M059J (cell line): ENCODE measurements around the gene GNAT1. TPM values are rescaled to one million over a fixed set of nuclear protein-coding genes. Genes with fewer than 3 reads are reported as not detected.

ENCODE experiments used
- DNase-seq: peaks from one replicate; pipeline ENCODE4 v3.0.0-alpha.2; 2012; ENCODE audit warnings: low read depth
- total RNA-seq: library from RNA; depleted of rRNA; stranded (reverse); fragments of >200 nt; shearing (Covaris generic); gene quantifications from 2 replicates; pipeline ENCODE4 v1.2.3, GENCODE V29; 2014; rRNA removed

Gene GNAT1
- total RNA-seq: not detected in 2 replicates

GRCh38 chr3:50190936-50191660 lies at the start of gene GNAT1:
Gene GNAT1, plus strand, starts transcription at chr3:50191610. Its CDS starts 116 bp downstream, at chr3:50191726.
- DNase-seq: no peak

- DNase-seq: no peak
These were observed 45.0 kb upstream of the GNAT1 start for GRCh38 chr3:50146316-50146901.

GRCh38 chr3:50147016-50147415 lies 44.4 kb upstream of the GNAT1 start:
- no peak for DNase-seq

- no peak for DNase-seq
These were observed 44.0 kb upstream of the GNAT1 start for GRCh38 chr3:50147447-50147846.

- DNase-seq: no peak
These were observed 43.5 kb upstream of the GNAT1 start for GRCh38 chr3:50147861-50148260.

GRCh38 chr3:50150404-50150750 lies 41.0 kb upstream of the GNAT1 start:
- no peak for DNase-seq

GRCh38 chr3:50150863-50151686 lies 40.3 kb upstream of the GNAT1 start:
- DNase-seq: no peak

GRCh38 chr3:50151728-50152127 lies 39.7 kb upstream of the GNAT1 start:
- no peak for DNase-seq

GRCh38 chr3:50153782-50154475 lies 37.5 kb upstream of the GNAT1 start:
- DNase-seq: no peak

- no peak for DNase-seq
These were observed 37.0 kb upstream of the GNAT1 start for GRCh38 chr3:50154476-50154839.

- peak; percentile 60 for DNase-seq
These were observed 36.4 kb upstream of the GNAT1 start, which contains the start of gene SEMA3F for GRCh38 chr3:50154840-50155490. Gene SEMA3F, plus strand, starts transcription at chr3:50155324. Its CDS starts 4,299 bp downstream, at chr3:50159623.

- no peak for DNase-seq
These were observed 35.9 kb upstream of the GNAT1 start for GRCh38 chr3:50155491-50155878.

- DNase-seq: no peak
These were observed 35.5 kb upstream of the GNAT1 start for GRCh38 chr3:50155891-50156290.

- no peak for DNase-seq
These were observed 34.6 kb upstream of the GNAT1 start for GRCh38 chr3:50156549-50157493.

GRCh38 chr3:50157827-50158529 lies 33.4 kb upstream of the GNAT1 start:
- DNase-seq: peak; percentile 43

GRCh38 chr3:50158530-50159146 lies 32.8 kb upstream of the GNAT1 start:
- no peak for DNase-seq

- no peak for DNase-seq
These were observed 30.8 kb upstream of the GNAT1 start for GRCh38 chr3:50160561-50160983.

- no peak for DNase-seq
These were observed 30.1 kb upstream of the GNAT1 start for GRCh38 chr3:50161320-50161719.
